ENCODE results near the gene DLGAP1. TPM values are rescaled to one million over a fixed set of nuclear protein-coding genes. Genes with fewer than 3 reads are reported as not detected.

Gene DLGAP1
- total and polyA plus RNA-seq, 7 donors, result 0.13 to 2.6 (median 1.3) TPM; not detected in 1

- 83 to 89% methylated on average over 3 of the region's 3 CpGs for WGBS, 2 donors
- intact Hi-C loops (cut with DNase I), result no loop called here
Measured at GRCh38 chr18:3482258-3482657, 972.8 kb downstream of the DLGAP1 start.

GRCh38 chr18:3481696-3482210 is 973.4 kb downstream of the DLGAP1 start:
- Histone ChIP-seq H3K27me3 (no peaks in the 10 kb centered on the region), H3K4me1 (no peaks in the 10 kb centered on the region), H3K4me3 (no peak overlapping the region), H3K36me3 (no peaks in the 10 kb centered on the region), H3K9me3 (no peaks in the 10 kb centered on the region), H3K27ac (no peak overlapping the region)
- no peak for DNase-seq
- WGBS, 2 donors, result 53 to 55% methylated on average over 5 of the region's 5 CpGs
- intact Hi-C loops (cut with DNase I), result no loop called here
- TF ChIP-seq POLR2A (IDR thresholded peaks at IDR 0.05), result no peak
- TF ChIP-seq CTCF (IDR thresholded peaks at IDR 0.05), result peak in 1 of 4 experiments; percentile 18
- no peak for TF ChIP-seq EP300 (IDR thresholded peaks at IDR 0.05)
- no peak for TF ChIP-seq POLR2AphosphoS5 (IDR thresholded peaks at IDR 0.05)

More at GRCh38 chr18:3482258-3482657, 972.8 kb downstream of the DLGAP1 start:
- Histone ChIP-seq H3K27me3 (no peaks in the 10 kb centered on the region), H3K4me3 (no peak overlapping the region), H3K27ac (no peak overlapping the region), H3K36me3 (no peaks in the 10 kb centered on the region), H3K9me3 (no peaks in the 10 kb centered on the region), H3K4me1 (no peaks in the 10 kb centered on the region)
- no peak for DNase-seq
- TF ChIP-seq EP300 (IDR thresholded peaks at IDR 0.05) (no peak), POLR2A (IDR thresholded peaks at IDR 0.05) (no peak), CTCF (IDR thresholded peaks at IDR 0.05) (no peak), POLR2AphosphoS5 (IDR thresholded peaks at IDR 0.05) (no peak)

GRCh38 chr18:3480827-3481573 is 974.1 kb downstream of the DLGAP1 start:
- no peaks in the 10 kb centered on the region for H3K27me3 ChIP-seq
- H3K9me3 ChIP-seq, result no peaks in the 10 kb centered on the region
- no peaks in the 10 kb centered on the region for H3K4me1 ChIP-seq
- TF ChIP-seq POLR2A (IDR thresholded peaks at IDR 0.05), result no peak
- TF ChIP-seq CTCF (IDR thresholded peaks at IDR 0.05), result no peak
- TF ChIP-seq EP300 (IDR thresholded peaks at IDR 0.05), result no peak
- TF ChIP-seq POLR2AphosphoS5 (IDR thresholded peaks at IDR 0.05), result no peak
- intact Hi-C loops (cut with DNase I), result no loop called here
- no peak overlapping the region for H3K4me3 ChIP-seq
- WGBS, 2 donors, result 94 to 96% methylated on average over 5 of the region's 5 CpGs
- no peak for DNase-seq
- H3K36me3 ChIP-seq, result no peaks in the 10 kb centered on the region
- H3K27ac ChIP-seq, result no peak overlapping the region

- Histone ChIP-seq H3K27ac (no peak overlapping the region), H3K4me1 (no peaks in the 10 kb centered on the region), H3K36me3 (no peaks in the 10 kb centered on the region), H3K27me3 (no peaks in the 10 kb centered on the region), H3K4me3 (no peak overlapping the region), H3K9me3 (no peaks in the 10 kb centered on the region)
- WGBS, 2 donors, result 26 to 68% methylated on average over 5 of the region's 5 CpGs
- TF ChIP-seq CTCF (IDR thresholded peaks at IDR 0.05) (no peak), EP300 (IDR thresholded peaks at IDR 0.05) (no peak), POLR2A (IDR thresholded peaks at IDR 0.05) (no peak), POLR2AphosphoS5 (IDR thresholded peaks at IDR 0.05) (no peak)
- DNase-seq, result no peak
- intact Hi-C loops (cut with DNase I), result loop anchor here (10.0 kb wide), 1 partner anchor 335 kb away; no protein-coding TSS in a partner anchor
Measured at GRCh38 chr18:3479978-3480509, 975.1 kb downstream of the DLGAP1 start.
